ENCODE measurements around the gene RAB40C.

RAB40C gene

DNA sequence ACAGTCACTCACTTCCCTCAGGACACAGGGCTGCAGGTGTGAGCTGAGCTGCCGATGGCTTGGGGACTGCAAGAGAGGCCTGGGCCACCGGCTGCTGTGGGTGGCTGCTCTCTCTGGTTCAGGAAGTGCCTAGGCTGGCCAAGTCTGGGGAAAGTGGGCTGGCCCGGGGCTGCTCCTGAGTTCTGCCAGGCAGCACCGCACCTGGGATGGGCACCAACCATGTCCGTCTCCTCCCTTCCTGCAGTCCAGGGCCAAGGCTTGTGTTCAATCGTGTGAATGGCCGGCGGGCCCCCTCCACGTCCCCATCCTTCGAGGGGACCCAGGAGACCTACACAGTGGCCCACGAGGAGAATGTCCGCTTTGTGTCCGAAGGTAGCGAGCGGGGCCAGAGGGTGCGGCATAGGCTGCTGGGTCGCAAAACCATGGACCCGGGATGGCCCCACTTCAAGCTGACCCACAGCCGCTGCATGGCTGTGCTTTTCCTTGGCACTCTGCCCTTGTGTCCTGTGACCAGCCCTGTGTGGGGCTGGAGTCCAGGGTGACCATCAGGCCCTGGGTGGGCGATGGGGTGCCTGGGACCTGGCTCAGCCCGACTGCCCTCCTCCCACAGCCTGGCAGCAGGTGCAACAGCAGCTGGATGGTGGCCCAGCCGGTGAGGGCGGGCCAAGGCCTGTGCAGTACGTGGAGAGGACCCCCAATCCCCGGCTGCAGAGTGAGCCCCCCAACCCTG is 57.5 kb downstream of the RAB40C start:
- DNase-seq (ENCODE audit: low read depth) = no peak

DNA sequence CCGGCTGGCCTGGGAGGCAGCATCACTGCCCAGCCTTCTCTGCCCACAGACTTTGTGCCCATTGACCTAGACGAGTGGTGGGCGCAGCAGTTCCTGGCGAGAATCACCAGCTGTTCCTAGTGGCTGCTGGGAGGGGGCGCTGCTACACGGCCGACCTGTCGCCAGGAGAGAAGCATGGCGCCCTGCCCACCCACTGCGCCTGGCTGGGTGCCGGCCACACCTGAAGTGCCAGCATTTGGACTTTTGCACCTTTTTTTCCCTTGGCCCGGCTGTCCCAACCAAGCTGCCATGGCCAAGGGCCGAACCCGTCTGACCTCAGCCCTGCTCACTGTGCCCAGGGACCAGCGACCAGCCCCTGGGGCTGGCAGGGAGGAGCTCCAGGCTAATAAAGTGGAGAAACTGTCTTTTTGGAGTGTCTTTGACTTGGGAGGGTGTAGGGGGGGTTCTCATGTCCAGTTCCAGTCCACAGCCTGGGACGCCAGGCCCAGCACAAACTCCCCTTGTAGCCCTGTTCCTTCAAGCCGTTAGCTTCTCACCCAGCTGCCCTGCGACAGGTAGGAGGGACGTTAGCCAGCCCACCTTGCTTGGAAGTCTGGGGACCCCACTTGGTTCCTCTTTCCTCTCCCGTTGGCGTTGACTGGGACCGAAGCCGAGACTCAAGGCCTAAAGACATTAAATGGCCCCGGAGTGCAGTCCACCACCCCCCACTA is 58.4 kb downstream of the RAB40C start:
- DNase-seq (ENCODE audit: low read depth) = no peak

DNA sequence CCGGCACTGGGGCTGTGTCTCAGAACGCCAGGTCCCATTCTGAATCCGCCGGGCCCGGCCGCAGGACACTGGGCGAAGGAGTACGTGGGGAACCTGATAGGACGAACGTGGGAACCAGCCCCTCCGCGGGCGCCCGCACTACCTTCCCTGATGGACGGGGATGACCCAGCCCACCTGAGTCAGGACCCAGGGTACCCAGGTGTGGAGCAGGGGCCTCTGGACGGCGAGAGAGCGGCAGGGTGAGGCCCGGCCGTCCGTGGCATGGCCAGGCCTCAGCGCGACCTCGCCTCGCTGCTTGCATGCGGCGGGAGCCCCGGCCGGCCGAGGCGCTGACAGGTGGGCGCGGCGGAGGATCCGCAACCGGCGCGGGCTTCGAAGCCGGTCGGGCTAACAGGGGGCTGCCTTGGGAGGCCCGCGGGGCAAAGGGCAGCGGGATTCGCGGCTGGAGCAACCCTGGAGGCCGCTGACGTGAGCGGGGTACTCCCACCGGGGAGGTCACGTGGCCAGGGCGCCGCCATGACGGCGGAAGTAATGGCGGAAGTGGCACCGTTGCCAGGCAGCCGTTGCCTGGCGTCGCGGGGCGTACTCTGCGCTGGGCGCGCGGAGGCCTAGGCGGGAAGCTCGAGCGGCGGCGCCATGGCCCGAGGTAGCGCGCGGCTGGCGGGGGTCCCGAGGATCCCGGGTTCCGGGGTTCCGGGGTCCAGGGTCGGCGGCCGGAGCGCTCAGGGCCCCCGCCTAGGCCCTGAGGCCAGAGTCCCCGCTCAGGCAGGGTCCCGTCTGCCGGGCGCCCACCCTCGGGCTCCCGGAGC is 59.1 kb downstream of the RAB40C start, which contains the start of gene WDR90:
Gene WDR90 (plus strand): TSS at position 585 of the 809 bp plus-strand sequence. CDS start 52 bp downstream, at position 637.
- no peak for DNase-seq (ENCODE audit: low read depth)

DNA sequence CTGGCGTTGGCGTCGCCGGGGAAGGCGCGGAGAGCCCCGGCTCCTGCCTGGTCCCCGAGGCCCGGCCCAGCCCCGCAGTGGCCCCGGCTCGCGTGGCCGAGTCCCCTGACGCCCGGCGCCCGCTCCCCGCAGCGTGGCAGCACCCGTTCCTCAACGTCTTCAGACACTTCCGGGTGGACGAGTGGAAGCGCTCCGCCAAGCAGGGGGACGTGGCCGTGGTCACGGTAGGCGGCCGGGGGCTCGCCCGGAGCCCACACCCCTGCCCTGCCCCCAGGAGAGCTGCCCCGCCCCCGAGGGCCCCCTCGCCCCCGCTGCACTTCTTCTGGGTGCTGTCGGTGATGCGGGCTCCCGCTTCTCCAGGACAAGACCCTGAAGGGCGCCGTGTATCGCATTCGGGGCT is 59.8 kb downstream of the RAB40C start:
- no peak for DNase-seq (ENCODE audit: low read depth)

DNA sequence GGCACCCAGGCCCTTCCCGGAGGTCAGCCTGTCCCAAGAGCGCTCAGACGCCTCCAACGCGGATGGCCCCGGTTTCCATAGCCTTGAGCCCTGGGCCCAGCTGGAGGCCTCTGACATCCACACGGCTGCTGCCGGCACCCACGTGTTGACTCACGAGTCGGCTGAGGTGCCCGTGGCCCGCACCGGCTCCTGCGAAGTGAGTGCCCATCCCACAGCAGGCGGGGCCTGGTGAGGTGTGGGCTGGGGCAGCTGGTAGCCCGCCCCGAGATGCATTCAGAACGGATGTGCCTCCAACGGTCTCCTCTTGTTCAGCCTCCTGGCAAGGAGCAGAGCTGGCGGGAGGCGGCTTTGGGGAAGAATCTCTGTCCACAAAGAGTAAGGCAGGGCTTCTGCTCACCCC is 62.0 kb downstream of the RAB40C start:
- no peak for DNase-seq (ENCODE audit: low read depth)

DNA sequence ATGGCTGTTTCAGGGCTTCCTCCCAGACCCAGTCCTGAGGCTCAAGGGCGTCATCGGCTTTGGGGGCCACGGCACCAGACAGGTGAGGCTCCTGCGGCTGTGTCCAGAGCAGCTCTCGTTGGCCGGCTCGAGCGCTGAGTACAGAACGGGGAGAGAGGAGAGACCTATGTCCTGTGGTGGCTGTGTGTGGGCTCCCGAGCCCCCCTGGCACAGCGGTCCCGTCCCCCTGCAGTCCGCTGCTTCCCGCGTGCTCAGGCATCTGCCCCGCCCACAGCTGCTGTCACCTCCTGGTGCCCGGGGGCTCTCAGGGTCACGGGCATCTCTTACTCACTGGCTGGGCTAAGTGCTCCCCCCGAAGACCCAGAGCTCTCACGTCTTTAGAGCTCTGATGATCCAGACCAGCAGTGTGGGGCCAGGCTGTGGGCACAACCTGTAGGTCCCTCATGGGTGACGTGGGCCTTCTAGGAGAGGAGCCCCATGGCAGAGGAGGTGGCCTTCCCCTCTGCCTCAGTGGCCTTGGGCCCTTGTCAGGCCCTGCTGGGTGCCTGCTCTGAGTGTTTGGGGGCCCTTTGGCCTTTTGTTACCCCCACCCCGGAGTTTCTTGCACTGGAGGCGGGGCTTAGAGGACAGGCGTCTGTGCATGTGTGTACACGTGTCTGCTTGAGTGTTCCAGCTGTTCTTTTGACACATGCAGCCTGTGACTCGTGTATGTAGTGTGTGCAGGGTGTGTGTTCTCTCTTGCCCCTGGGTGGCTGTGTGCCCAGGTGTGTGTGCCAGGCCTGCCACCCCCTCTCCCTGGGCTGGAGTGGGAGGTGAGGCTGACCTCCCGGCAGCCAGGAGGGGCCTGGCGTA is 62.8 kb downstream of the RAB40C start:
- no peak for DNase-seq (ENCODE audit: low read depth)

DNA sequence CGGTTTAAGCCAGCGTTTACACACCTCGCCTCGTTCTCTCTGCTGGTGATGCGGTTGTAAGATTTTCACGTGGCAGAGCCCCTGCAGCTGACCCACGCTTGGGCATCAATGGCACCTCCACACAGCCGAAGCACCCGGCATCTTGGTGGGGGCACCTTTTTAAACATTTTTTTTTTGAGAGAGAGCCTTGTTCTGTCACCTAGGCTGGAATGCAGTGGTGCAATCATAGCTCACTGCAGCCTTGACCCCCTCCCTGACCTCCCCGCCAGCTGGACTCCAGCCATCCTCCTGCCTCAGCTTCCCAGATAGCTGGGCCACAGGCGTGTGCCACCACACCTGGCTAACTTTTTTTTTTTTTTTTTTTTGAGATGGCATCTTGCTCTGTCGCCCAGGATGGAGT is 64.2 kb downstream of the RAB40C start:
- no peak for DNase-seq (ENCODE audit: low read depth)

DNA sequence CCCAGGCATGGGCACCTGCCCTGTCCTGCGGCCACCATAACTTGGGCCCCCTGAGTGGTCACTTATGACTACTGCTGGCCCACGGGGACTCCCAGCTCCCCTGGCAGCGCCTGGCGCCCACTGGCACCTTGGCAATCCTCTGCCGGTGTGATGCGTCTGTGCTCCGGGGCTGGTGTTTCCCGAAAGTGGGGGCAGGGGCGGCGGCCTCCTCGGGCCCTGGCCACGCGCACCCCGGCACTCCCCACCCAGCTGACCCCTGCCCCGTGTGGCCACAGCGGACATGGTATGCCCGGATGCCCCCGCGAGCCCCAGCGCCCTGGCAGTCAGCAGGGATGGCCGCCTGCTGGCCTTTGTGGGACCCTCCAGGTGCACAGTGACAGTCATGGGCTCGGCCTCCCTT is 67.6 kb downstream of the RAB40C start:
- no peak for DNase-seq (ENCODE audit: low read depth)

DNA sequence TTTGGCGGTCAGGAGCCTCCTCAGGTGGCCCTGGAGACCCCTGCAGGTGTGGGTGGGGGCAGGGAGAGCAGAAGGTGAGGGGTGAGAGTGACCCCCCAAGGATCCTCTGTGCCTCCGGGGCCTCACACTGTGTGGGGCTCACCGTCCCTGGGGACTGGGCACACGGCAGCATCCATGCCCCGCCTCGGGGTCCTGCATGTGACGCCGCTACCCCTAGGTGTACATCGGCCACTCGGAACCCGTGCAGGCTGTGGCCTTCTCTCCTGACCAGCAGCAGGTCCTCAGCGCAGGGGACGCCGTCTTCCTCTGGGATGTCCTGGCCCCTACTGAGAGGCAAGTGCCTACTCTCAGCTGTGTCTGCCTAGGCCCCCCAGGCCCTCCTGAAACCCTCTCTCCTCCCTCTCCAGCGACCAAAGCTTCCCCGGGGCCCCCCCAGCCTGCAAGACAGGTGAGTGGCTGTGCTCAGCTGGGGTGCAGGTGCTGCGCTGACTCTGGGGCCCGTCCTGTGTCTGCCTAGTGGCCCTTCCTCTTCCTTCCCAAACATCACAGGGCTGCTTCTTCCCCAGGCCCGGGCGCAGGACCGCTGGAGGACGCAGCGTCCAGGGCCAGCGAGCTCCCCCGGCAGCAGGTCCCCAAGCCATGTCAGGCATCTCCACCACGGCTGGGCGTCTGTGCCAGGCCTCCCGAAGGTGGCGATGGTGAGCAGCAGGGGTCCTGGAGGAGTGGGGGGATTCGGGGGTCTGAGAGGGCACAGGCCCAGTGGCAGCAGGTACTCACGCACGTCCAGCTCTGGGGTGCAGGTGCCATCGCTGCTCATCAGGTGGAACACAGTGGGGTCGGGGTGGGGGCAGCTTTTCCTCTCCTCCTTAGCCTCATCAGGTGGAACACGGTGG is 69.1 kb downstream of the RAB40C start:
- no peak for DNase-seq (ENCODE audit: low read depth)

DNA sequence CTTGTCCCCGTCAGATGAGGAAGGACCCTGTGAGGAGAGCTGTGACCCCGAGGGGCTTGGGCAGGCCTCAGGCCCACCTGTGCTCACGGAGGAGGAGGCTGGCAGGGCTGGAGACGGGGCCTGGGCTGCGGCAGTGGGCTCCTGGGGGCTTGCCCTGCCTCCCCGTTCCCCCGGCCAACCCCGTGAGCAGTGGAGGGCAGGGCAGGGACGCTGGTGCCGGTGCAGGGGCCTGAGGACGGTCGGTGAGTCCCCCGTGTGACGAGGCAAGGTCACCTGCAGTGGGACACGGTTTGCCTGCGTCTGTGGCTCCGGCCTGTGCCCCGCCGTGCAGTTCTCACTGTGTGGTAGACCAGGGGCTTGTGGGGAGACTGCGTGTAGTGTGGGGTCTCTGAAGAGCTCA is 69.8 kb downstream of the RAB40C start:
- no peak for DNase-seq (ENCODE audit: low read depth)

DNA sequence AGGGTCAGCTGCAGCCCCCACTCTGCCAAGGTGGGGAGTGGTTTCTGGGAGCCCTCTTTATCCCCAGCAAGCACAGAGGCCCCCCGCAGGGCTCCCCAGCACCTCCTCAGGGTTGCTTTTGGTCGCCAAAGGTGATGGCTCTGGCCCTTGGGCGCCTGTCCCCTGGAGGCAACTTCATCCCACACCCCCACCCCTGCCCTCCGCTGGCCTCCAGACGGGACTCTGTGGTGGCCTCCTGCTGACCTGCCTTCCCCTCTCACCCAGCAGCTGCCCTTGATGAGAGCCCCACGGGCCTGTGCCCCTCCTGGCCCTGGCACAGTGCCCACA is 70.2 kb downstream of the RAB40C start:
- no peak for DNase-seq (ENCODE audit: low read depth)

DNA sequence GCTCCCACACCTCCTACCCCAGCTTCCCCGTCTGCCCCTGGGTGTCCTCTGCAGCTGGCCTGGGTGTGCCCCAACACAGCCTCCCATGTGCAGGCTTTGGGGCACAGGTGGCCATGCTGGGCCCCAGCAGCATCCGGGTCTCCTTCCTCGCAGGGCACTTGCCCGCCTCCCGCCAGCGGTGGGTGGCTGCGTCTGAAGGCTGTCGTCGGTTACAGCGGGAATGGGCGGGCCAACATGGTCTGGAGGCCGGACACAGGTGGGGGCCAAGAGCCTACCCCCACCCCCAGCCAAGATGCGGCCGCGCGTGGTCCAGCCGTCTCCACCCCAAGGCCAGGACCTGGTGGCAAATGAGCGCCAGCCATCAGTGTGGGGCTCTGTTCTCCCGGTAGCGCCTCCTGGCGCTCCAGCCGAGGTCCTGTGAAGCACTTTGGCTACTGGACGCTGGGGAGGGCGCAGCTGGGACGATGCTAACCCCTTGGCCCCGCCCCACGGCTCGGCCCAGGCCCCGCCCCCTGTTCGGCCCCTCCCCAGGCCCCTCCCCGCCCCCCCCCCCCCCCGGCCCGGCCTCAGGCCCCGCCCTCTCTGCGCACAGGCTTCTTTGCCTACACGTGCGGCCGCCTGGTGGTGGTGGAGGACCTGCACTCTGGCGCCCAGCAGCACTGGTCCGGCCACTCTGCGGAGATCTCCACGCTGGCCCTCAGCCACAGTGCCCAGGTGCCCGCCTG is 70.8 kb downstream of the RAB40C start:
- peak; percentile 81 for DNase-seq (ENCODE audit: low read depth)

DNA sequence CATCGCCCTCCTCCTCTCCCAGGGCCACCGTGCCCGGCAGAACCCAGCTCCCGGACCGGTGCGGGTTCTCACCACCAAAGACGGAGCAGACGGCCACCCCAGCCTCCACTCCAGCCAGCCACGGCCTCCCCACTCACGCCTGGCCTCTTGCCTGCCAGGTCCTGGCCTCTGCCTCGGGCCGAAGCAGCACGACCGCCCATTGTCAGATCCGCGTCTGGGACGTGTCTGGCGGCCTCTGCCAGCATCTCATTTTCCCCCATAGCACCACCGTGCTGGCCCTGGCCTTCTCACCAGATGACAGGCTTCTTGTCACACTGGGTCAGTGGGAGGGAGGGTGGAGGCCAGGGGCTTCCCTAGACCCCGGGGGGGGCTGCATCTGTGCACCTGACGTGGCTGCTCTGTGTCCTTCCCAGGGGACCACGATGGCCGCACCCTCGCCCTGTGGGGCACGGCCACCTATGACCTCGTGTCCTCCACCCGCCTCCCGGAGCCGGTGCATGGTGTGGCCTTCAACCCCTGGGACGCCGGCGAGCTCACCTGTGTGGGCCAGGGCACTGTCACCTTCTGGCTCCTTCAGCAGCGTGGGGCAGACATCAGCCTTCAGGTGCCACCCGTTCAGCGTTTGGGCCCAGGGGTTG is 71.4 kb downstream of the RAB40C start:
- no peak for DNase-seq (ENCODE audit: low read depth)

DNA sequence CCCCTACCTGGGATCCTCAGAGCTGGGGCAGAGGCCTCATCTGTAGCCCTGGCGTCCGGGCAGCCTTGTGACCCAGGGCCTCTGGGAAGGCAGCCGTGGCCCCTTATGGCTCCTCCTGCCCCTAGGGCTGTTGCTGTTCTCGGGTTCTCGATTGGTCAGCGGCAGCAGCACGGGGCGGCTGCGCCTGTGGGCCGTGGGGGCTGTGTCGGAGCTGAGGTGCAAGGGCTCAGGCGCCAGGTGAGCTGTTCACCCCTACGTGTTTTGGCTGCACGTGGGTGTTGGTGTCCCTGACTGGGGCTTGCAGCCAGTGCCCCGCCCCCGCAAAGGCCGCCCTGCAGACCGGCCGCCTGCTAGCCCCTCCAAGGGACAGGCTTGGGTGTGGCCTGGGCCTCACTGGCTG is 72.2 kb downstream of the RAB40C start:
- no peak for DNase-seq (ENCODE audit: low read depth)

DNA sequence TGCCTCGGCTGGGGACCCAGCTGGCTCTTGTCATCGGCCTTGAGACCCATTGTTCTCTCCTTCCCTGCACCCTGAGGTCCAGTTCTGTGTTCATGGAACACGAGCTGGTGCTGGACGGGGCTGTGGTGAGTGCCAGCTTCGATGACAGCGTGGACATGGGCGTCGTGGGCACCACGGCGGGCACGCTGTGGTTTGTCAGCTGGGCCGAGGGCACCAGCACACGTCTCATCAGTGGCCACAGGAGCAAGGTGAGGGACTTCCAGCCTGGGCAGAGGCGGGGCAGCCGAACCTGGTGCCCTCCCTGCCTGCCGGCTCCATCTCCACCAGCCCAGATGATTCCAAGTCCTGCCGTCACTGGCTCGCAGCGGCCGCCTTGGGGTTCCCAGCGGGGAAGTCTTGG is 72.7 kb downstream of the RAB40C start:
- DNase-seq (ENCODE audit: low read depth) = no peak

DNA sequence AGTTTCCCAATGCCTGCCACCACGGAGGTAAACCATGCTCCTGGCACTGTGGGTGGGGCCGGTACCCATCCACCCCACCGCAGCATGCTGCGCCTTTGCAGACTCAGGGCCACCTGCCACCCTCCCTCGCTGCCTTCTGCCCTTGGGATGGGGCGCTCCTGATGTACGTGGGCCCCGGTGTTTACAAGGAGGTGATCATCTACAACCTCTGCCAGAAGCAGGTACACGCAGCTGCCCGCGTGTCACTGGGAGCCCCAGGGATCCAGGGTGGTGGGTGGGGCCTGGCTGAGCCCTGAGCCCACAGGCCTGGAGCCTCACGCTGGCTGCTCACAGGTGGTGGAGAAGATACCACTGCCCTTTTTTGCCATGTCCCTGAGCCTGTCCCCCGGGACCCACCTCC is 76.7 kb downstream of the RAB40C start:
- no peak for DNase-seq (ENCODE audit: low read depth)

DNA sequence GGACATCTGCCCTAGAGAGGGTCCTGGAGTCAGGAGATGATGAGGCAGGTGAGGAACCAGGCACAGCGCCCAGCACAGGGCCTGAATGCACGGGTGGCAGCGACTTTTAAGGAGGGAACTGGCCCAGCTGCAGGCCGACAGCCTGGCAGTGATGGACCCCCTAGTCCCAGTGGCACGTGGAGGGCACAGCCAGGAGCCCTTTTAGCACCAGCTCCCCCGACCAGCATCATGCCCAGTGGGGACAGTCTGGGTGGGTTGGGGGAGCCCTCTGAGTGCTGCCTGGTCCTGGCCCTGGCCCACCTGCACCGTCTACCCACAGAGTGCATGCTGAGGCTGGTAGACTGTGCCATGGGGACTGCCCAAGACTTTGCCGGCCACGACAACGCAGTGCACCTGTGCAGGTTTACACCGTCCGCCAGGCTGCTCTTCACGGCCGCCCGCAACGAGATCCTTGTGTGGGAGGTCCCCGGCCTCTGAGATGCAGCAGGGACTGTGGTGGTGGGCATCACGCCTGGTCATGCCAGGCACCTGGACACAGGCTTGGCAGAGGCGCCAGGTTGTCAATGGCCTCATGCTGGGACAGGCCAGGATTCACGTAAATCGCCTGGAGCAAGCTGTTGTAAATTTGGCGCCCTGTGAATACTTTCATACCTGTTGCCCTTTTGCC is 77.4 kb downstream of the RAB40C start:
- DNase-seq (ENCODE audit: low read depth) = no peak

DNA sequence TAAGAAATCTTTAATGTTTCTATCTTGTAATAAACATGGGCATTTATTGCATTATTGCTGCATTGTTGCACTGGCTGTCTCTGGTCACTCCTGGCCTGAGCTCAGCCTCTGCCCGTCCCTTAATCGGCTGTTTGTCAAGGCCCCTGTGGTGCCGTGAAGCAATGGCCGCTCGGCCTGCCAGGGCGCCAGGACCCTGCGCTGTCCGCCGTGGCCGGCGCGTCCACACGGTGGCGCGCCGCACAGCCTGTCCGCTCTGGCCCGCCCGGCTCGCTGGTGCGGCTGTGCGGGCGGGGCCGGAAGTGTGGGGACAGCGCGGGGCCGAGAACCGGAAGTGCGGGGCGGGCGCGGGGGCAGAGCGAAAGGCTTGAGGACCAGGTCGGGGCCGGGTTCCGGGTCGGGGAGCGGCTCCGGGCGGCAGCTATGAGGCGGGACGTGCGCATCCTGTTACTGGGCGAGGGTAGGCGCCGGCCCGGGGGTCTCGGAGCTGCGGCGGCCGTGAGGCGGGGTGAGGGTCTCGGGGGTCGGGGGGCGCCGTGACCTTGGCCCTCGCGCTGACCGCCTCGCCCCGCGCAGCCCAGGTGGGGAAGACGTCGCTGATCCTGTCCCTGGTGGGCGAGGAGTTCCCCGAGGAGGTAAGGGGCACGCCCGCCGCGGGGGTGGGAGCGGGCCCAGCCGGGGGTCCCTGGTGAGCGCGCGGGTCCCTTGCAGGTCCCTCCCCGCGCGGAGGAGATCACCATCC is 78.1 kb downstream of the RAB40C start, which contains the start of gene RHOT2:
Gene RHOT2 (plus strand): TSS at position 353 of the 739 bp plus-strand sequence. CDS start 68 bp downstream, at position 421.
- DNase-seq (ENCODE audit: low read depth) = peak; percentile 72

Measured in CMK (cell line).